HepG2 (cell line): ENCODE measurements around the gene SLC22A7. TPM values are rescaled to one million over a fixed set of nuclear protein-coding genes. Genes with fewer than 3 reads are reported as not detected.

Experiments
- ARID2 ChIP-seq: sonication (generic); formaldehyde crosslinking; IDR thresholded peaks from 2 replicates; pipeline ENCODE4 v1.8.1; 2022; ENCODE audit warnings: mild to moderate bottlenecking, missing genetic modification reagents, borderline replicate concordance
- ATF7-NPFF ChIP-seq: sonication (generic); formaldehyde crosslinking; IDR thresholded peaks from 2 replicates; pipeline ENCODE4 v1.8.1; 2023; ENCODE audit warnings: mild to moderate bottlenecking, low read depth, missing genetic modification reagents, moderate library complexity
- DPF2 ChIP-seq: sonication (generic); formaldehyde crosslinking; IDR thresholded peaks from 2 replicates; pipeline ENCODE4 v1.4.0; 2020; ENCODE audit warnings: mild to moderate bottlenecking, low read depth, missing genetic modification reagents, borderline replicate concordance
- HMG20A ChIP-seq: IDR thresholded peaks from 2 replicates; pipeline ENCODE4 v1.6.1; 2016; ENCODE audit warnings: borderline replicate concordance
- KAT2B ChIP-seq: fragments of 150-350 bp; IDR thresholded peaks from 2 replicates; pipeline ENCODE4 v1.6.1; 2014; ENCODE audit warnings: low read depth, low read length, borderline replicate concordance
- PHF5A ChIP-seq: IDR thresholded peaks from one replicate; pipeline ENCODE4 v1.6.1; 2018; ENCODE audit warnings: low read depth, missing genetic modification reagents; ENCODE audit not compliant: unreplicated experiment
- REXO4 ChIP-seq: sonication (generic); formaldehyde crosslinking; IDR thresholded peaks from 2 replicates; pipeline ENCODE4 v1.8.0; 2022; ENCODE audit warnings: missing genetic modification reagents, mild to moderate bottlenecking, borderline replicate concordance
- SNAI1 ChIP-seq: sonication (generic); formaldehyde crosslinking; IDR thresholded peaks from 2 replicates; pipeline ENCODE4 v1.5.0; 2020; ENCODE audit warnings: mild to moderate bottlenecking, missing genetic modification reagents, borderline replicate concordance
- SRSF1 ChIP-seq: fragments of 200-400 bp; formaldehyde crosslinking; optimal IDR thresholded peaks from 2 replicates; pipeline ENCODE3; 2017; ENCODE audit warnings: mild to moderate bottlenecking, low read depth, low read length, moderate library complexity
- ZNF572 ChIP-seq: sonication (generic); formaldehyde crosslinking; IDR thresholded peaks from 2 replicates; pipeline ENCODE4 v1.5.1; 2020; ENCODE audit warnings: mild to moderate bottlenecking, missing genetic modification reagents
- ZNF720 ChIP-seq: sonication (generic); formaldehyde crosslinking; IDR thresholded peaks from 2 replicates; pipeline ENCODE4 v1.4.0; 2020; ENCODE audit warnings: missing genetic modification reagents
- ZNF761 ChIP-seq: sonication (generic); formaldehyde crosslinking; conservative IDR thresholded peaks from 2 replicates; pipeline ENCODE4 v1.4.0; 2020; ENCODE audit warnings: mild to moderate bottlenecking, missing genetic modification reagents
- polyA plus RNA-seq, 8 experiments: library from polyadenylated mRNA; depleted of rRNA in 3 of 8; stranded (reverse) in 7 of 8; unstranded in 1 of 8; fragments of >200 nt; fragmentation: Illumina TruSeq in 4 of 8; extraction: Trizol in 4 of 8; gene quantifications; 2 replicates each; pipeline versions ENCODE4 v1.2.1 to v1.2.3, GENCODE V29; 2011 to 2016; ENCODE audit warnings: low read depth in 4 of 8, missing spikeins in 1 of 8, mixed read lengths in 1 of 8; ENCODE audit not compliant: insufficient read depth in 1 of 8
- total RNA-seq, 5 experiments: library from RNA; depleted of rRNA; stranded (reverse); fragments of >200 nt; fragmentation: Illumina TruSeq; extraction: Trizol; gene quantifications; 2 replicates each; pipeline ENCODE4 v1.2.3, GENCODE V29; 2016; ENCODE audit warnings: low read depth in 1 of 5
- TF ChIP-seq, protein P1 (sequence below): sonication (generic); formaldehyde crosslinking; IDR thresholded peaks from 2 replicates; pipeline ENCODE4 v1.8.1; 2023; ENCODE audit warnings: missing genetic modification reagents, inconsistent platforms, borderline replicate concordance
- TF ChIP-seq, protein P2 (sequence below), 2 experiments: IDR thresholded peaks; 2 replicates each; pipeline ENCODE4 v1.6.1; 2011 to 2012; ENCODE audit warnings: low read length in 2 of 2, borderline replicate concordance in 1 of 2, low read depth in 1 of 2, mild to moderate bottlenecking in 1 of 2, moderate library complexity in 1 of 2
- TF ChIP-seq, protein P3 (sequence below): IDR thresholded peaks from 2 replicates; pipeline ENCODE4 v1.6.1; 2016; ENCODE audit warnings: low read depth, borderline replicate concordance
- TF ChIP-seq, protein P4 (sequence below): sonication (generic); formaldehyde crosslinking; IDR thresholded peaks from 2 replicates; pipeline ENCODE4 v1.4.0; 2020; ENCODE audit warnings: missing genetic modification reagents, borderline replicate concordance
- TF ChIP-seq, protein P5 (sequence below): sonication (generic); formaldehyde crosslinking; IDR thresholded peaks from 2 replicates; pipeline ENCODE4 v1.4.0; 2020; ENCODE audit warnings: mild to moderate bottlenecking, missing genetic modification reagents

SLC22A7 gene
- total and polyA plus RNA-seq, 2 of the 13 experiments (the other 11 are each of a cell fraction or from before 2014, with no cell fraction given), result 5.3 to 22.6 TPM

DNA sequence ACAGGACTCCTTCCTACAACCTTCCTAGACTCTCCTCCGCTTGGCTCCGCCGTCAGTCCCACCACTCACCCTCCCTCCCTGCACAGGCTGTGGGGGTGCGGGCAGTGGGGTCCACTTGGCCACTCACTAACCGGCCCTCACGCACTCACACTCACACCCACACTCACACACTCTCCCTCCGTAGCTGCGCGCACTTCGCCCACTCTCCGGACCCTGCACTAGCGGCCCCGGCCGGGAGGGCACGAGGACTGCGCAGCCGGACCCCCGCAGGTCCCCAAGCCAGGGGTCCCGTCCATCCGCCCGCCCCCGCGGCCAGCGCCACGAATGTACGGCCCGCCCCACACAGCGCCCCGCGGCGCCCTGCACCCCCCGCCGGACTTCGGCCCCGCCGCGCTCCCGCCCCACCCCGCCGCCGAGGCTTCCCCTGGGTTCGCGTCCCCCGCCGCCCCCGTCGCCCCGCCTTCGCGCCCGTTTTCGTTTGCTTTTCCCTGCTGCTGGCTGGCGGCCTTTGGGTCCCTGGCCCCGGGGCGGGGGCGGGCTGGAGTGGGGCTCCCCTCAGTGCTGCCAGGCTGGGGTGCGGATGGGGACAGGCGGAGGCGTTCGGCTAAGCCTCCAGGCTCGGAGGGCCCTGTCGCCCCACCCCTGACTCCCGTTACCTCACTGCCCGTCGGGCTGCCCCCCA, 23.0 kb upstream of the SLC22A7 start (continued):
- no peak for TF ChIP-seq ZNF572 (CRISPR knock-in tag)
- TF ChIP-seq, protein P1, sequence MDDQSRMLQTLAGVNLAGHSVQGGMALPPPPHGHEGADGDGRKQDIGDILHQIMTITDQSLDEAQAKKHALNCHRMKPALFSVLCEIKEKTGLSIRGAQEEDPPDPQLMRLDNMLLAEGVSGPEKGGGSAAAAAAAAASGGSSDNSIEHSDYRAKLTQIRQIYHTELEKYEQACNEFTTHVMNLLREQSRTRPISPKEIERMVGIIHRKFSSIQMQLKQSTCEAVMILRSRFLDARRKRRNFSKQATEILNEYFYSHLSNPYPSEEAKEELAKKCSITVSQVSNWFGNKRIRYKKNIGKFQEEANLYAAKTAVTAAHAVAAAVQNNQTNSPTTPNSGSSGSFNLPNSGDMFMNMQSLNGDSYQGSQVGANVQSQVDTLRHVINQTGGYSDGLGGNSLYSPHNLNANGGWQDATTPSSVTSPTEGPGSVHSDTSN, result no peak
- peak; percentile 90 for TF ChIP-seq ATF7-NPFF (CRISPR knock-in tag)
- TF ChIP-seq, protein P2, sequence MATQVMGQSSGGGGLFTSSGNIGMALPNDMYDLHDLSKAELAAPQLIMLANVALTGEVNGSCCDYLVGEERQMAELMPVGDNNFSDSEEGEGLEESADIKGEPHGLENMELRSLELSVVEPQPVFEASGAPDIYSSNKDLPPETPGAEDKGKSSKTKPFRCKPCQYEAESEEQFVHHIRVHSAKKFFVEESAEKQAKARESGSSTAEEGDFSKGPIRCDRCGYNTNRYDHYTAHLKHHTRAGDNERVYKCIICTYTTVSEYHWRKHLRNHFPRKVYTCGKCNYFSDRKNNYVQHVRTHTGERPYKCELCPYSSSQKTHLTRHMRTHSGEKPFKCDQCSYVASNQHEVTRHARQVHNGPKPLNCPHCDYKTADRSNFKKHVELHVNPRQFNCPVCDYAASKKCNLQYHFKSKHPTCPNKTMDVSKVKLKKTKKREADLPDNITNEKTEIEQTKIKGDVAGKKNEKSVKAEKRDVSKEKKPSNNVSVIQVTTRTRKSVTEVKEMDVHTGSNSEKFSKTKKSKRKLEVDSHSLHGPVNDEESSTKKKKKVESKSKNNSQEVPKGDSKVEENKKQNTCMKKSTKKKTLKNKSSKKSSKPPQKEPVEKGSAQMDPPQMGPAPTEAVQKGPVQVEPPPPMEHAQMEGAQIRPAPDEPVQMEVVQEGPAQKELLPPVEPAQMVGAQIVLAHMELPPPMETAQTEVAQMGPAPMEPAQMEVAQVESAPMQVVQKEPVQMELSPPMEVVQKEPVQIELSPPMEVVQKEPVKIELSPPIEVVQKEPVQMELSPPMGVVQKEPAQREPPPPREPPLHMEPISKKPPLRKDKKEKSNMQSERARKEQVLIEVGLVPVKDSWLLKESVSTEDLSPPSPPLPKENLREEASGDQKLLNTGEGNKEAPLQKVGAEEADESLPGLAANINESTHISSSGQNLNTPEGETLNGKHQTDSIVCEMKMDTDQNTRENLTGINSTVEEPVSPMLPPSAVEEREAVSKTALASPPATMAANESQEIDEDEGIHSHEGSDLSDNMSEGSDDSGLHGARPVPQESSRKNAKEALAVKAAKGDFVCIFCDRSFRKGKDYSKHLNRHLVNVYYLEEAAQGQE (IDR thresholded peaks at IDR 0.05; ENCODE audit: borderline replicate concordance in 1 of 2, low read depth in 1 of 2, low read length in 2 of 2), result no peak
- TF ChIP-seq SNAI1 (CRISPR knock-in tag), result no peak
- TF ChIP-seq SRSF1, result peak; percentile 66
- TF ChIP-seq, protein P3, sequence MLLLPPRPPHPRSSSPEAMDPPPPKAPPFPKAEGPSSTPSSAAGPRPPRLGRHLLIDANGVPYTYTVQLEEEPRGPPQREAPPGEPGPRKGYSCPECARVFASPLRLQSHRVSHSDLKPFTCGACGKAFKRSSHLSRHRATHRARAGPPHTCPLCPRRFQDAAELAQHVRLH (CRISPR knock-in tag), result no peak
- TF ChIP-seq ARID2 (CRISPR knock-in tag), result no peak
- TF ChIP-seq KAT2B, result no peak
- TF ChIP-seq ZNF720 (CRISPR knock-in tag), result no peak
- peak; percentile 93 for TF ChIP-seq ZNF761
- no peak for TF ChIP-seq HMG20A (CRISPR knock-in tag)
- TF ChIP-seq, protein P4, sequence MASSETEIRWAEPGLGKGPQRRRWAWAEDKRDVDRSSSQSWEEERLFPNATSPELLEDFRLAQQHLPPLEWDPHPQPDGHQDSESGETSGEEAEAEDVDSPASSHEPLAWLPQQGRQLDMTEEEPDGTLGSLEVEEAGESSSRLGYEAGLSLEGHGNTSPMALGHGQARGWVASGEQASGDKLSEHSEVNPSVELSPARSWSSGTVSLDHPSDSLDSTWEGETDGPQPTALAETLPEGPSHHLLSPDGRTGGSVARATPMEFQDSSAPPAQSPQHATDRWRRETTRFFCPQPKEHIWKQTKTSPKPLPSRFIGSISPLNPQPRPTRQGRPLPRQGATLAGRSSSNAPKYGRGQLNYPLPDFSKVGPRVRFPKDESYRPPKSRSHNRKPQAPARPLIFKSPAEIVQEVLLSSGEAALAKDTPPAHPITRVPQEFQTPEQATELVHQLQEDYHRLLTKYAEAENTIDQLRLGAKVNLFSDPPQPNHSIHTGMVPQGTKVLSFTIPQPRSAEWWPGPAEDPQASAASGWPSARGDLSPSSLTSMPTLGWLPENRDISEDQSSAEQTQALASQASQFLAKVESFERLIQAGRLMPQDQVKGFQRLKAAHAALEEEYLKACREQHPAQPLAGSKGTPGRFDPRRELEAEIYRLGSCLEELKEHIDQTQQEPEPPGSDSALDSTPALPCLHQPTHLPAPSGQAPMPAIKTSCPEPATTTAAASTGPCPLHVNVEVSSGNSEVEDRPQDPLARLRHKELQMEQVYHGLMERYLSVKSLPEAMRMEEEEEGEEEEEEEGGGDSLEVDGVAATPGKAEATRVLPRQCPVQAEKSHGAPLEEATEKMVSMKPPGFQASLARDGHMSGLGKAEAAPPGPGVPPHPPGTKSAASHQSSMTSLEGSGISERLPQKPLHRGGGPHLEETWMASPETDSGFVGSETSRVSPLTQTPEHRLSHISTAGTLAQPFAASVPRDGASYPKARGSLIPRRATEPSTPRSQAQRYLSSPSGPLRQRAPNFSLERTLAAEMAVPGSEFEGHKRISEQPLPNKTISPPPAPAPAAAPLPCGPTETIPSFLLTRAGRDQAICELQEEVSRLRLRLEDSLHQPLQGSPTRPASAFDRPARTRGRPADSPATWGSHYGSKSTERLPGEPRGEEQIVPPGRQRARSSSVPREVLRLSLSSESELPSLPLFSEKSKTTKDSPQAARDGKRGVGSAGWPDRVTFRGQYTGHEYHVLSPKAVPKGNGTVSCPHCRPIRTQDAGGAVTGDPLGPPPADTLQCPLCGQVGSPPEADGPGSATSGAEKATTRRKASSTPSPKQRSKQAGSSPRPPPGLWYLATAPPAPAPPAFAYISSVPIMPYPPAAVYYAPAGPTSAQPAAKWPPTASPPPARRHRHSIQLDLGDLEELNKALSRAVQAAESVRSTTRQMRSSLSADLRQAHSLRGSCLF, result no peak
- TF ChIP-seq, protein P5, sequence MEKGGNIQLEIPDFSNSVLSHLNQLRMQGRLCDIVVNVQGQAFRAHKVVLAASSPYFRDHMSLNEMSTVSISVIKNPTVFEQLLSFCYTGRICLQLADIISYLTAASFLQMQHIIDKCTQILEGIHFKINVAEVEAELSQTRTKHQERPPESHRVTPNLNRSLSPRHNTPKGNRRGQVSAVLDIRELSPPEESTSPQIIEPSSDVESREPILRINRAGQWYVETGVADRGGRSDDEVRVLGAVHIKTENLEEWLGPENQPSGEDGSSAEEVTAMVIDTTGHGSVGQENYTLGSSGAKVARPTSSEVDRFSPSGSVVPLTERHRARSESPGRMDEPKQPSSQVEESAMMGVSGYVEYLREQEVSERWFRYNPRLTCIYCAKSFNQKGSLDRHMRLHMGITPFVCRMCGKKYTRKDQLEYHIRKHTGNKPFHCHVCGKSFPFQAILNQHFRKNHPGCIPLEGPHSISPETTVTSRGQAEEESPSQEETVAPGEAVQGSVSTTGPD (CRISPR knock-in tag), result no peak
- peak; percentile 64; the same call in 1 of the 2 replicates for TF ChIP-seq DPF2 (CRISPR knock-in tag)
- peak; percentile 36 for TF ChIP-seq PHF5A (CRISPR knock-in tag)
- TF ChIP-seq REXO4 (CRISPR knock-in tag), result no peak
